MM.1S (cell line): ENCODE results near the gene JAML.

Source experiments
- DNase-seq: peaks from one replicate; pipeline ENCODE4 v3.0.0-alpha.2; 2015
- H2AFZ ChIP-seq: fragments of 300-600 bp; sonication (generic); 2 replicates; pipeline ENCODE4 v1.6.0; 2016; ENCODE audit warnings: antibody characterized with exemption, low read length
- H3F3A ChIP-seq: fragments of 300-600 bp; sonication (generic); 2 replicates; pipeline ENCODE4 v1.6.1; 2016; ENCODE audit warnings: mild to moderate bottlenecking, antibody characterized with exemption, low read length, moderate library complexity, mixed read lengths; ENCODE audit not compliant: insufficient read depth
- H3K27ac ChIP-seq: fragments of 300-600 bp; sonication (generic); 2 replicates; pipeline ENCODE4 v1.5.1; 2016; ENCODE audit warnings: mild to moderate bottlenecking, low read length
- H3K27me3 ChIP-seq: fragments of 300-600 bp; sonication (generic); replicated peaks from 2 replicates; pipeline ENCODE4 v1.6.0; 2016; ENCODE audit warnings: low read length; ENCODE audit not compliant: insufficient read depth
- H3K36me3 ChIP-seq: fragments of 300-600 bp; sonication (generic); replicated peaks from 2 replicates; pipeline ENCODE4 v1.6.1; 2016; ENCODE audit warnings: mild to moderate bottlenecking, low read length, mixed read lengths; ENCODE audit not compliant: insufficient read depth
- H3K4me1 ChIP-seq: fragments of 300-600 bp; sonication (generic); 2 replicates; pipeline ENCODE4 v1.6.1; 2016; ENCODE audit warnings: low read length, mixed read lengths
- H3K4me2 ChIP-seq: fragments of 300-600 bp; sonication (generic); 2 replicates; pipeline ENCODE4 v1.6.0; 2016; ENCODE audit warnings: low read depth, low read length
- H3K4me3 ChIP-seq: fragments of 300-600 bp; sonication (generic); 2 replicates; pipeline ENCODE4 v1.5.1; 2016; ENCODE audit warnings: low read length, mixed read lengths
- H3K79me2 ChIP-seq: fragments of 300-600 bp; sonication (generic); 2 replicates; pipeline ENCODE4 v1.6.1; 2016; ENCODE audit warnings: mixed run types, low read length, mixed read lengths
- H3K9ac ChIP-seq: fragments of 300-600 bp; sonication (generic); 2 replicates; pipeline ENCODE4 v1.6.1; 2016; ENCODE audit warnings: low read length, mixed read lengths
- H3K9me2 ChIP-seq: fragments of 300-600 bp; sonication (generic); replicated peaks from 2 replicates; pipeline ENCODE4 v1.6.1; 2016; ENCODE audit warnings: mild to moderate bottlenecking, low read length, mixed read lengths; ENCODE audit not compliant: insufficient read depth
- H3K9me3 ChIP-seq: fragments of 300-600 bp; sonication (generic); replicated peaks from 2 replicates; pipeline ENCODE4 v1.6.1; 2016; ENCODE audit warnings: mild to moderate bottlenecking, low read length, mixed read lengths; ENCODE audit not compliant: insufficient read depth
- H4K20me1 ChIP-seq: fragments of 300-600 bp; sonication (generic); 2 replicates; pipeline ENCODE4 v1.6.1; 2016; ENCODE audit warnings: mild to moderate bottlenecking, low read length, moderate library complexity, mixed read lengths; ENCODE audit not compliant: insufficient read depth
- EZH2 ChIP-seq: fragments of 300-600 bp; sonication (generic); optimal IDR thresholded peaks from 2 replicates; pipeline ENCODE3; 2017; ENCODE audit warnings: low read depth, mild to moderate bottlenecking, antibody characterized with exemption, low read length, mixed read lengths
- EZH2phosphoT487 ChIP-seq: fragments of 300-600 bp; sonication (generic); IDR thresholded peaks from 2 replicates; pipeline ENCODE4 v1.6.1; 2018; ENCODE audit warnings: antibody characterized with exemption, low read length
- TF ChIP-seq, protein P1 (sequence below): fragments of 300-600 bp; sonication (generic); IDR thresholded peaks from 2 replicates; pipeline ENCODE4 v1.5.1; 2016; ENCODE audit warnings: antibody characterized with exemption, low read length, mixed read lengths

Gene JAML

GRCh38 chr11:118224511-118225188, at the start of gene JAML:
Gene JAML (minus strand): TSS chr11:118225011. CDS start chr11:118214866, 10,145 bp downstream.
- Histone ChIP-seq H3K79me2 (no peaks in the 10 kb centered on the region), H3F3A (no peaks in the 10 kb centered on the region), H3K9me2 (no peaks in the 10 kb centered on the region), H3K9me3 (no peaks in the 10 kb centered on the region), H3K4me2 (no peak within 1 kb of the TSS), H3K4me1 (no peaks in the 10 kb centered on the region), H3K27me3 (peaks cover 15% of the 10 kb centered on the region; the same call in 1 of the 2 replicates), H4K20me1 (no peaks in the 10 kb centered on the region), H3K4me3 (no peak within 1 kb of the TSS), H3K9ac (no peak within 1 kb of the TSS), H2AFZ (no peak within 1 kb of the TSS), H3K36me3 (no peaks in the 10 kb centered on the region), H3K27ac (no peak within 1 kb of the TSS)
- no peak for DNase-seq
- TF ChIP-seq EZH2phosphoT487 (no peak), EZH2 (no peak)
- TF ChIP-seq, protein P1, sequence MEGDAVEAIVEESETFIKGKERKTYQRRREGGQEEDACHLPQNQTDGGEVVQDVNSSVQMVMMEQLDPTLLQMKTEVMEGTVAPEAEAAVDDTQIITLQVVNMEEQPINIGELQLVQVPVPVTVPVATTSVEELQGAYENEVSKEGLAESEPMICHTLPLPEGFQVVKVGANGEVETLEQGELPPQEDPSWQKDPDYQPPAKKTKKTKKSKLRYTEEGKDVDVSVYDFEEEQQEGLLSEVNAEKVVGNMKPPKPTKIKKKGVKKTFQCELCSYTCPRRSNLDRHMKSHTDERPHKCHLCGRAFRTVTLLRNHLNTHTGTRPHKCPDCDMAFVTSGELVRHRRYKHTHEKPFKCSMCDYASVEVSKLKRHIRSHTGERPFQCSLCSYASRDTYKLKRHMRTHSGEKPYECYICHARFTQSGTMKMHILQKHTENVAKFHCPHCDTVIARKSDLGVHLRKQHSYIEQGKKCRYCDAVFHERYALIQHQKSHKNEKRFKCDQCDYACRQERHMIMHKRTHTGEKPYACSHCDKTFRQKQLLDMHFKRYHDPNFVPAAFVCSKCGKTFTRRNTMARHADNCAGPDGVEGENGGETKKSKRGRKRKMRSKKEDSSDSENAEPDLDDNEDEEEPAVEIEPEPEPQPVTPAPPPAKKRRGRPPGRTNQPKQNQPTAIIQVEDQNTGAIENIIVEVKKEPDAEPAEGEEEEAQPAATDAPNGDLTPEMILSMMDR: no peak

GRCh38 chr11:118274186-118274585, 49.4 kb upstream of the JAML start:
- Histone ChIP-seq H3K9ac (no peak overlapping the region), H3K4me1 (peaks cover 6% of the 10 kb centered on the region; the same call in 1 of the 2 replicates)
- TF ChIP-seq, protein P1: no peak
- TF ChIP-seq EZH2 (no peak), EZH2phosphoT487 (no peak)

DNA sequence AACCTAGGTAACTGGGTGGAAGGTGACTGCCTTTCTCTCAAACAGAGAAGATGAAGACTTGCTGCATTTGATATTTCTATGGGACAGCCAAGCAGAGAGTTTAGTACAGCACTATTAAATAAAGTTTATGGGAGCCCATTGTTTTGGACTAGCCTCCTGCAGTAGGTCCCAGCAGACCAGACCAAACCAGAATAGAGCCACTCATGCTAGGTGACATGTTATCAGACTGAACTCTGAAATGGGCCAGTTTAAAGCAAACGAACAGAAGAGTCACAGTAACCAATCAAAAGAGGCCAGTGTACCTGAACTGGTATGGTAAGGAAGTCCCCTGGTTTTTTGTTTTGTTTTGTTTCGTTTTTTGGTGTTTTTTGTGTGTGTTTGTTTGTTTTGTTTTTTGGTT, 47.2 kb upstream of the JAML start:
- Histone ChIP-seq H3K9ac (no peak overlapping the region), H3K4me3 (no peak overlapping the region), H3K27ac (no peak overlapping the region), H3K36me3 (no peaks in the 10 kb centered on the region), H3K79me2 (no peaks in the 10 kb centered on the region), H3K9me3 (no peaks in the 10 kb centered on the region), H3K27me3 (no peaks in the 10 kb centered on the region), H3K4me1 (peaks cover 1% of the 10 kb centered on the region; the same call in 1 of the 2 replicates), H4K20me1 (no peaks in the 10 kb centered on the region), H2AFZ (no peak overlapping the region), H3K4me2 (no peak overlapping the region), H3K9me2 (no peaks in the 10 kb centered on the region), H3F3A (no peaks in the 10 kb centered on the region)
- TF ChIP-seq EZH2phosphoT487: no peak
- TF ChIP-seq, protein P1: no peak
- no peak for TF ChIP-seq EZH2
- no peak for DNase-seq

More at GRCh38 chr11:118274186-118274585, 49.4 kb upstream of the JAML start:
- H3K4me2 ChIP-seq: no peak overlapping the region
- H3K9me3 ChIP-seq: no peaks in the 10 kb centered on the region
- no peak overlapping the region for H3K4me3 ChIP-seq
- H4K20me1 ChIP-seq: no peaks in the 10 kb centered on the region
- H3K9me2 ChIP-seq: no peaks in the 10 kb centered on the region
- H3K27ac ChIP-seq: no peak overlapping the region
- no peaks in the 10 kb centered on the region for H3K27me3 ChIP-seq
- H3F3A ChIP-seq: 0 out of 2 replicates have a peak, but pooled peaks cover 3% of the 10 kb centered on the region
- H3K79me2 ChIP-seq: no peaks in the 10 kb centered on the region
- no peak for DNase-seq
- no peak overlapping the region for H2AFZ ChIP-seq
- H3K36me3 ChIP-seq: no peaks in the 10 kb centered on the region
